Kidney (tissue), 2 donors: Measurements from ENCODE around the gene BTN3A1. TPM values are rescaled to one million over a fixed set of nuclear protein-coding genes. Genes with fewer than 3 reads are reported as not detected.

Experiments used
- polyA plus RNA-seq: library from polyadenylated mRNA; stranded (reverse); fragments of 350-450 nt; fragmentation: Illumina TruSeq; extraction: RNeasy Lipid Tissue Mini Kit (QIAGEN cat#74804); gene quantifications from one replicate; pipeline ENCODE4 v1.2.3, GENCODE V29; 2014; ENCODE audit warnings: low read depth, low replicate concordance; ENCODE audit not compliant: insufficient read depth
- total RNA-seq: library from RNA; stranded (reverse); fragmentation: NEBNext Ultra II Directional; extraction: Animal tissue kit (Norgen Biotek cat#: 25700); gene quantifications from one replicate; pipeline ENCODE4 v1.2.1, GENCODE V29; 2021
- donor health status: DM: yes; HTN: yes; CAD: no.

BTN3A1 gene
- total and polyA plus RNA-seq, 2 donors from 2014 or later, result 13.8 to 23.1 TPM

Other genes with a start within 250 kb of the BTN3A1 start
- 21.5 TPM for gene BTN3A2, start 37.1 kb upstream of the BTN3A1 start, total RNA-seq
- gene BTN3A2, start 37.1 kb upstream of the BTN3A1 start, polyA plus RNA-seq, result 26.0 TPM
- gene BTN2A2, start 19.2 kb upstream of the BTN3A1 start, total RNA-seq, result 19.9 TPM
- 8.9 TPM for gene BTN2A2, start 19.2 kb upstream of the BTN3A1 start, polyA plus RNA-seq
- 20.3 TPM for gene BTN3A3, start 38.2 kb downstream of the BTN3A1 start, total RNA-seq
- gene BTN3A3, start 38.2 kb downstream of the BTN3A1 start, polyA plus RNA-seq, result 7.9 TPM
- gene BTN2A1, start 55.7 kb downstream of the BTN3A1 start, total RNA-seq, result 19.1 TPM
- 15.6 TPM for gene BTN2A1, start 55.7 kb downstream of the BTN3A1 start, polyA plus RNA-seq
- 0.09 TPM for gene BTN1A1, start 98.0 kb downstream of the BTN3A1 start, total RNA-seq
- not detected for gene BTN1A1, start 98.0 kb downstream of the BTN3A1 start, polyA plus RNA-seq
- 72.7 TPM for gene HMGN4, start 136.1 kb downstream of the BTN3A1 start, total RNA-seq
- gene HMGN4, start 136.1 kb downstream of the BTN3A1 start, polyA plus RNA-seq, result 49.3 TPM
- gene ABT1, start 194.7 kb downstream of the BTN3A1 start, total RNA-seq, result 14.0 TPM
- gene ABT1, start 194.7 kb downstream of the BTN3A1 start, polyA plus RNA-seq, result 11.3 TPM